Type B pancreatic cell (in vitro differentiated cells): ENCODE results near the gene NBEA. TPM values are rescaled to one million over a fixed set of nuclear protein-coding genes. Genes with fewer than 3 reads are reported as not detected.

Source experiments
- DNase-seq: peaks from one replicate; pipeline ENCODE4 v3.0.0; 2021; ENCODE audit warnings: mixed read lengths; ENCODE audit not compliant: unreplicated experiment; ENCODE audit errors: extremely low spot score
- H3K27ac Mint-ChIP-seq: 2 replicates; pipeline ENCODE4 v1.8.0; 2021; ENCODE audit warnings: mild to moderate bottlenecking, mixed read lengths
- H3K27me3 Mint-ChIP-seq: 2 replicates; pipeline ENCODE4 v1.8.0; 2021; ENCODE audit warnings: mixed read lengths
- H3K36me3 Mint-ChIP-seq: 2 replicates; pipeline ENCODE4 v1.8.0; 2021; ENCODE audit warnings: mixed read lengths
- H3K4me1 Mint-ChIP-seq: one replicate; pipeline ENCODE4 v1.8.0; 2021; ENCODE audit warnings: mixed read lengths; ENCODE audit not compliant: unreplicated experiment
- H3K4me3 Mint-ChIP-seq: 2 replicates; pipeline ENCODE4 v1.8.0; 2021; ENCODE audit warnings: mild to moderate bottlenecking, mixed read lengths
- H3K9me3 Mint-ChIP-seq: 2 replicates; pipeline ENCODE4 v1.8.0; 2021; ENCODE audit warnings: mixed read lengths
- CTCF ChIP-seq: fragments of 200-600 bp; sonication (generic); conservative IDR thresholded peaks from 2 replicates; pipeline ENCODE4 v1.5.0; 2021; ENCODE audit warnings: antibody characterized with exemption, mild to moderate bottlenecking
- total RNA-seq: library from RNA; stranded (reverse); gene quantifications from 2 replicates; pipeline ENCODE4 v1.2.1, GENCODE V29; 2021; ENCODE audit warnings: low replicate concordance

The NBEA gene
- total RNA-seq, 1 donor from 2014 or later = 20.8 TPM

GRCh38 chr13:35600137-35600536 lies 658.1 kb downstream of the NBEA start:
- no peak for TF ChIP-seq CTCF
- no peak for DNase-seq
- Mint-ChIP-seq H3K9me3 (no peaks in the 10 kb centered on the region), H3K27ac (no peak overlapping the region), H3K4me3 (no peak overlapping the region), H3K36me3 (peaks cover 5% of the 10 kb centered on the region), H3K27me3 (no peaks in the 10 kb centered on the region), H3K4me1 (peaks cover 35% of the 10 kb centered on the region)

- no peak for TF ChIP-seq CTCF
- peaks cover 15% of the 10 kb centered on the region for H3K4me1 Mint-ChIP-seq
- H3K9me3 Mint-ChIP-seq = no peaks in the 10 kb centered on the region
- no peak overlapping the region for H3K4me3 Mint-ChIP-seq
- H3K27ac Mint-ChIP-seq = no peak overlapping the region
- H3K27me3 Mint-ChIP-seq = no peaks in the 10 kb centered on the region
- peaks cover 5% of the 10 kb centered on the region for H3K36me3 Mint-ChIP-seq
- no peak for DNase-seq
These were observed 661.7 kb downstream of the NBEA start for GRCh38 chr13:35603593-35604285.

GRCh38 chr13:35614666-35615065 lies 672.6 kb downstream of the NBEA start:
- H3K27me3 Mint-ChIP-seq = no peaks in the 10 kb centered on the region
- no peak overlapping the region for H3K4me3 Mint-ChIP-seq
- no peaks in the 10 kb centered on the region for H3K9me3 Mint-ChIP-seq
- H3K4me1 Mint-ChIP-seq = no peaks in the 10 kb centered on the region
- no peaks in the 10 kb centered on the region for H3K36me3 Mint-ChIP-seq
- no peak overlapping the region for H3K27ac Mint-ChIP-seq
- TF ChIP-seq CTCF = no peak
- DNase-seq = no peak

- TF ChIP-seq CTCF = no peak
- Mint-ChIP-seq H3K27ac (no peak overlapping the region), H3K9me3 (peaks cover 5% of the 10 kb centered on the region), H3K27me3 (peaks cover 11% of the 10 kb centered on the region), H3K4me1 (peaks cover 5% of the 10 kb centered on the region), H3K36me3 (peaks cover 3% of the 10 kb centered on the region), H3K4me3 (no peak overlapping the region)
- DNase-seq = no peak
These were observed 675.4 kb downstream of the NBEA start for GRCh38 chr13:35617420-35617819.

GRCh38 chr13:35618565-35619083 lies 676.6 kb downstream of the NBEA start:
- no peak for TF ChIP-seq CTCF
- Mint-ChIP-seq H3K4me1 (peaks cover 5% of the 10 kb centered on the region), H3K4me3 (no peak overlapping the region), H3K27ac (no peak overlapping the region), H3K27me3 (peaks cover 11% of the 10 kb centered on the region), H3K9me3 (peaks cover 5% of the 10 kb centered on the region), H3K36me3 (peaks cover 3% of the 10 kb centered on the region)
- no peak for DNase-seq
